Ramos (cell line): ENCODE measurements around the gene DNAAF8.

ENCODE experiments used
- in situ Hi-C: fragments of 300-500 bp; cut with MboI; formaldehyde crosslinking; loops from one replicate; pipeline ENCODE4 v1.14.3; 2022; ENCODE audit warnings: low sequenced_read_pairs; ENCODE audit not compliant: unreplicated experiment

Gene DNAAF8

GRCh38 chr16:4796982-4797804 lies 62.9 kb downstream of the DNAAF8 start:
- in situ Hi-C loops, result no loop called here

- in situ Hi-C loops, result no loop called here
These were observed 63.5 kb downstream of the DNAAF8 start for GRCh38 chr16:4797805-4798252.

GRCh38 chr16:4798456-4798855 lies 64.1 kb downstream of the DNAAF8 start:
- in situ Hi-C loops, result no loop called here
